Bone marrow (tissue), 2 donors: Measurements from ENCODE around the gene B3GAT3.
"Not testable (repeated sequence)": the region's sequence is repeated elsewhere in the genome, so short reads cannot be mapped to it uniquely, and the experiment has no call there.

ENCODE experiments used
- DNase-seq, 2 donors: peaks; one replicate each; lab custom pipeline; 2025; lab: John Stamatoyannopoulos, UW

Gene B3GAT3

GRCh38 chr11:62603776-62604299, 17.9 kb downstream of the B3GAT3 start:
- DNase-seq, result no peak

GRCh38 chr11:62603072-62603408, 18.7 kb downstream of the B3GAT3 start:
- DNase-seq, result no peak

- peak in 1 of 2 donors; percentile 70 for DNase-seq
Observed at GRCh38 chr11:62602141-62603071, 19.4 kb downstream of the B3GAT3 start.

GRCh38 chr11:62601372-62602140, 20.2 kb downstream of the B3GAT3 start, which contains the start of gene MTA2:
Gene MTA2, minus strand, starts transcription at chr11:62601865. Its CDS starts 415 bp downstream, at chr11:62601450.
- peak; percentile 93 to 96 for DNase-seq

- peak in 1 of 2 donors; percentile 42 for DNase-seq
Observed at GRCh38 chr11:62601122-62601371, 20.7 kb downstream of the B3GAT3 start.

GRCh38 chr11:62600367-62601121, 21.2 kb downstream of the B3GAT3 start:
- DNase-seq, result no peak

GRCh38 chr11:62599901-62600300, 21.9 kb downstream of the B3GAT3 start:
- DNase-seq, result no peak

GRCh38 chr11:62599069-62599696, 22.6 kb downstream of the B3GAT3 start:
- DNase-seq, result peak; percentile 60 to 96

- no peak for DNase-seq
Observed at GRCh38 chr11:62595124-62595523, 26.7 kb downstream of the B3GAT3 start.

- DNase-seq, result peak; percentile 45 to 57
Observed at GRCh38 chr11:62593434-62594044, 28.2 kb downstream of the B3GAT3 start.

- no peak for DNase-seq
Observed at GRCh38 chr11:62592989-62593421, 28.8 kb downstream of the B3GAT3 start.

GRCh38 chr11:62592146-62592815, 29.5 kb downstream of the B3GAT3 start:
- no peak for DNase-seq

GRCh38 chr11:62591448-62592145, 30.2 kb downstream of the B3GAT3 start, which contains the start of gene TUT1:
Gene TUT1, minus strand, starts transcription at chr11:62591523. Its CDS starts 38 bp downstream, at chr11:62591485.
- DNase-seq, result peak; percentile 80 to 100

- DNase-seq, result peak in 1 of 2 donors; percentile 38
Observed at GRCh38 chr11:62588966-62589637, 32.7 kb downstream of the B3GAT3 start.

GRCh38 chr11:62585356-62585755, 36.4 kb downstream of the B3GAT3 start:
- not testable (repeated sequence) for DNase-seq

GRCh38 chr11:62581735-62582134, 40.1 kb downstream of the B3GAT3 start:
- not testable (repeated sequence) for DNase-seq

- no peak for DNase-seq
Observed at GRCh38 chr11:62580959-62581715, 40.6 kb downstream of the B3GAT3 start.

GRCh38 chr11:62579252-62579651, 42.5 kb downstream of the B3GAT3 start:
- no peak for DNase-seq
